Measurements from ENCODE around the gene CSF3.

CSF3 gene

GRCh38 chr17:39972271-39972670 lies 43.0 kb upstream of the CSF3 start:
- TF ChIP-seq TCF4 (CRISPR knock-in tag; IDR thresholded peaks at IDR 0.05; ENCODE audit: borderline replicate concordance): no peak
- no peak for TF ChIP-seq ZFP30 (CRISPR knock-in tag; IDR thresholded peaks at IDR 0.05)
- ATAC-seq: peak; percentile 19; the same call in 1 of the 3 replicates

DNA sequence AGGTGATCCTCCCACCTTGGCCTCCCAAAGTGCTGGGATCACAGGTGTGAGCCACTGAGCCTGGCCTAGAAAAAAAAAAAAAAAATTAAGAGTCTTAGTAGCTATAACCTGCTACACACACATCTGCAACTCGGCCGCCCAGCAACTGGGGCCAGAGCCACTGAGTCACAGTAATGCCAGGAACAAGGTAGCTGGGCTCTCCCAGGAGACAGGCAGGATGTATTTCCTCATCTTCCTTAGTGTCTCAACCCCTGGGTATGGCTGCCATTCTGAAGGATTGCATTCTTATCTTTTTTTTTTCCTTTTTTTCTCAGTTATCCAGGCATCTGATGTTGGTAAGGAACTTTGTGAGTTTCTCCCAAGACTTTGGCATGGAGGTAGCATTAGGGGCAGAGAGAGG lies 41.7 kb upstream of the CSF3 start:
- no peak for ATAC-seq
- no peak for TF ChIP-seq ZFP30 (CRISPR knock-in tag; IDR thresholded peaks at IDR 0.05)
- no peak for TF ChIP-seq BACH2 (CRISPR knock-in tag; IDR thresholded peaks at IDR 0.05; ENCODE audit: borderline replicate concordance)
- TF ChIP-seq TOX (CRISPR knock-in tag; IDR thresholded peaks at IDR 0.05; ENCODE audit: borderline replicate concordance): no peak
- TF ChIP-seq ZC3H10 (CRISPR knock-in tag; IDR thresholded peaks at IDR 0.05): no peak
- TF ChIP-seq RARB (CRISPR knock-in tag; IDR thresholded peaks at IDR 0.05): no peak
- TF ChIP-seq ZNF70 (CRISPR knock-in tag; IDR thresholded peaks at IDR 0.05): no peak
- TF ChIP-seq GLIS3 (CRISPR knock-in tag; IDR thresholded peaks at IDR 0.05): no peak
- TF ChIP-seq ZNF8 (CRISPR knock-in tag; IDR thresholded peaks at IDR 0.05): no peak
- no peak for TF ChIP-seq CSDC2 (CRISPR knock-in tag; IDR thresholded peaks at IDR 0.05)
- TF ChIP-seq ARNTL (CRISPR knock-in tag; IDR thresholded peaks at IDR 0.05; ENCODE audit: borderline replicate concordance, low read depth): no peak
- no peak for TF ChIP-seq ESRRG (CRISPR knock-in tag; IDR thresholded peaks at IDR 0.05)
- no peak for TF ChIP-seq ZFP3 (CRISPR knock-in tag; IDR thresholded peaks at IDR 0.05)
- TF ChIP-seq, protein P1, sequence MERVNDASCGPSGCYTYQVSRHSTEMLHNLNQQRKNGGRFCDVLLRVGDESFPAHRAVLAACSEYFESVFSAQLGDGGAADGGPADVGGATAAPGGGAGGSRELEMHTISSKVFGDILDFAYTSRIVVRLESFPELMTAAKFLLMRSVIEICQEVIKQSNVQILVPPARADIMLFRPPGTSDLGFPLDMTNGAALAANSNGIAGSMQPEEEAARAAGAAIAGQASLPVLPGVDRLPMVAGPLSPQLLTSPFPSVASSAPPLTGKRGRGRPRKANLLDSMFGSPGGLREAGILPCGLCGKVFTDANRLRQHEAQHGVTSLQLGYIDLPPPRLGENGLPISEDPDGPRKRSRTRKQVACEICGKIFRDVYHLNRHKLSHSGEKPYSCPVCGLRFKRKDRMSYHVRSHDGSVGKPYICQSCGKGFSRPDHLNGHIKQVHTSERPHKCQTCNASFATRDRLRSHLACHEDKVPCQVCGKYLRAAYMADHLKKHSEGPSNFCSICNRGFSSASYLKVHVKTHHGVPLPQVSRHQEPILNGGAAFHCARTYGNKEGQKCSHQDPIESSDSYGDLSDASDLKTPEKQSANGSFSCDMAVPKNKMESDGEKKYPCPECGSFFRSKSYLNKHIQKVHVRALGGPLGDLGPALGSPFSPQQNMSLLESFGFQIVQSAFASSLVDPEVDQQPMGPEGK (CRISPR knock-in tag; IDR thresholded peaks at IDR 0.05; ENCODE audit: borderline replicate concordance): no peak
- TF ChIP-seq, protein P2, sequence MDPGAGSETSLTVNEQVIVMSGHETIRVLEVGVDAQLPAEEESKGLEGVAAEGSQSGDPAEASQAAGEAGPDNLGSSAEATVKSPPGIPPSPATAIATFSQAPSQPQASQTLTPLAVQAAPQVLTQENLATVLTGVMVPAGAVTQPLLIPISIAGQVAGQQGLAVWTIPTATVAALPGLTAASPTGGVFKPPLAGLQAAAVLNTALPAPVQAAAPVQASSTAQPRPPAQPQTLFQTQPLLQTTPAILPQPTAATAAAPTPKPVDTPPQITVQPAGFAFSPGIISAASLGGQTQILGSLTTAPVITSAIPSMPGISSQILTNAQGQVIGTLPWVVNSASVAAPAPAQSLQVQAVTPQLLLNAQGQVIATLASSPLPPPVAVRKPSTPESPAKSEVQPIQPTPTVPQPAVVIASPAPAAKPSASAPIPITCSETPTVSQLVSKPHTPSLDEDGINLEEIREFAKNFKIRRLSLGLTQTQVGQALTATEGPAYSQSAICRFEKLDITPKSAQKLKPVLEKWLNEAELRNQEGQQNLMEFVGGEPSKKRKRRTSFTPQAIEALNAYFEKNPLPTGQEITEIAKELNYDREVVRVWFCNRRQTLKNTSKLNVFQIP (CRISPR knock-in tag; IDR thresholded peaks at IDR 0.05; ENCODE audit: borderline replicate concordance, low read depth): no peak
- TF ChIP-seq TCF4 (CRISPR knock-in tag; IDR thresholded peaks at IDR 0.05; ENCODE audit: borderline replicate concordance): no peak
- TF ChIP-seq, protein P3, sequence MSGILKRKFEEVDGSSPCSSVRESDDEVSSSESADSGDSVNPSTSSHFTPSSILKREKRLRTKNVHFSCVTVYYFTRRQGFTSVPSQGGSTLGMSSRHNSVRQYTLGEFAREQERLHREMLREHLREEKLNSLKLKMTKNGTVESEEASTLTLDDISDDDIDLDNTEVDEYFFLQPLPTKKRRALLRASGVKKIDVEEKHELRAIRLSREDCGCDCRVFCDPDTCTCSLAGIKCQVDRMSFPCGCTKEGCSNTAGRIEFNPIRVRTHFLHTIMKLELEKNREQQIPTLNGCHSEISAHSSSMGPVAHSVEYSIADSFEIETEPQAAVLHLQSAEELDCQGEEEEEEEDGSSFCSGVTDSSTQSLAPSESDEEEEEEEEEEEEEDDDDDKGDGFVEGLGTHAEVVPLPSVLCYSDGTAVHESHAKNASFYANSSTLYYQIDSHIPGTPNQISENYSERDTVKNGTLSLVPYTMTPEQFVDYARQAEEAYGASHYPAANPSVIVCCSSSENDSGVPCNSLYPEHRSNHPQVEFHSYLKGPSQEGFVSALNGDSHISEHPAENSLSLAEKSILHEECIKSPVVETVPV (CRISPR knock-in tag; IDR thresholded peaks at IDR 0.05): no peak
- no peak for TF ChIP-seq ISL1 (CRISPR knock-in tag; IDR thresholded peaks at IDR 0.05)

DNA sequence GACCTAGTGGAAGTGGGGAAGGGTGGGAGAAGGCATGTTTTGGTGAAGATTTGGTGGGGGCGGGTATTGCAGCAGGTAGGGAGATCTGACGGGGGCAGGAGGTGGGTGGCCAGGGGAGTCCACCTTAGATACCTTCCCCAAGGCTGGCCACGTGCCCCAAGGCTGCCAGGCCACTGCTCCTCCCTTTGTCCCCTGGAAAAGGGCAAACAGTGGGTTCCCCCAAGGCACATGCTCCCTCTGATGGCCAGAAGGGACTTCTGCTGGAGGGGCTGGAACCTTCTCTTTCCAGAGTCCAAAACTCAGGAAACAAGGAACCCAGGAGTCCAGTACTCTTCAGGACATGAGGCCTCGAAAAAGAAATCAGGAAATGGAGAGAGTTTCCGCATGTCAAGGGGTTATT lies 40.8 kb upstream of the CSF3 start:
- no peak for TF ChIP-seq ISL1 (CRISPR knock-in tag; IDR thresholded peaks at IDR 0.05)
- no peak for TF ChIP-seq ESRRG (CRISPR knock-in tag; IDR thresholded peaks at IDR 0.05)
- no peak for TF ChIP-seq TOX (CRISPR knock-in tag; IDR thresholded peaks at IDR 0.05; ENCODE audit: borderline replicate concordance)
- no peak for TF ChIP-seq ZFP30 (CRISPR knock-in tag; IDR thresholded peaks at IDR 0.05)
- TF ChIP-seq ZNF70 (CRISPR knock-in tag; IDR thresholded peaks at IDR 0.05): no peak
- TF ChIP-seq GLIS3 (CRISPR knock-in tag; IDR thresholded peaks at IDR 0.05): no peak
- TF ChIP-seq PPARA (CRISPR knock-in tag; IDR thresholded peaks at IDR 0.05; ENCODE audit: borderline replicate concordance): no peak
- no peak for TF ChIP-seq BACH2 (CRISPR knock-in tag; IDR thresholded peaks at IDR 0.05; ENCODE audit: borderline replicate concordance)
- no peak for TF ChIP-seq SNAI2 (CRISPR knock-in tag; IDR thresholded peaks at IDR 0.05)
- TF ChIP-seq OSR1 (CRISPR knock-in tag; IDR thresholded peaks at IDR 0.05): no peak
- TF ChIP-seq ZC3H10 (CRISPR knock-in tag; IDR thresholded peaks at IDR 0.05): no peak
- TF ChIP-seq RARB (CRISPR knock-in tag; IDR thresholded peaks at IDR 0.05): no peak
- no peak for TF ChIP-seq CSDC2 (CRISPR knock-in tag; IDR thresholded peaks at IDR 0.05)
- TF ChIP-seq, protein P3 (CRISPR knock-in tag; IDR thresholded peaks at IDR 0.05): no peak
- no peak for TF ChIP-seq ARNTL (CRISPR knock-in tag; IDR thresholded peaks at IDR 0.05; ENCODE audit: borderline replicate concordance, low read depth)
- no peak for ATAC-seq

DNA sequence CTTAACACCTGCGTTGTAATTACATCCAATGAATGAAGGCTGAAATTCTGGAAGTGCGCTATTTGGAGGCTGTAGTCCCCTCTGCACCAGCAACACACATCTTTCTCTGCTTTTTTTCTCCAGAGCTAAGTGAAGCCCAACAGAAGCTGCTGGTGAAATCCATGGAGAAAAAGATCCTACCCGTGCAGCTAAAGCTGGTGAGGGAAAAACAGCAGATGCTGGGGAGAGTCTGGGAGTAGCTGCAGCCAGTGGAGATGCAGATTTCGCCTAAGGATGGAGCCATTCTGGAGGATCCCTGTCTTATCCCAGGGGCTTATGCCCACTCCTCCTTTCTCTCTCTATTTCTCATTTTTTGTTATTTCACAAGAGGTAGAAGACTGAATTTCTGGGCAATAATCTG lies 39.4 kb upstream of the CSF3 start:
- no peak for ATAC-seq
- TF ChIP-seq ZC3H10 (CRISPR knock-in tag; IDR thresholded peaks at IDR 0.05) (no peak), CSDC2 (CRISPR knock-in tag; IDR thresholded peaks at IDR 0.05) (no peak), GLIS3 (CRISPR knock-in tag; IDR thresholded peaks at IDR 0.05) (no peak), ARNTL (CRISPR knock-in tag; IDR thresholded peaks at IDR 0.05; ENCODE audit: borderline replicate concordance, low read depth) (no peak), SNAI2 (CRISPR knock-in tag; IDR thresholded peaks at IDR 0.05) (no peak), BACH2 (CRISPR knock-in tag; IDR thresholded peaks at IDR 0.05; ENCODE audit: borderline replicate concordance) (no peak), ZNF8 (CRISPR knock-in tag; IDR thresholded peaks at IDR 0.05) (no peak), ISL1 (CRISPR knock-in tag; IDR thresholded peaks at IDR 0.05) (no peak), PPARA (CRISPR knock-in tag; IDR thresholded peaks at IDR 0.05; ENCODE audit: borderline replicate concordance) (no peak), ZNF70 (CRISPR knock-in tag; IDR thresholded peaks at IDR 0.05) (no peak), TOX (CRISPR knock-in tag; IDR thresholded peaks at IDR 0.05; ENCODE audit: borderline replicate concordance) (no peak), OSR1 (CRISPR knock-in tag; IDR thresholded peaks at IDR 0.05) (no peak), ZFP3 (CRISPR knock-in tag; IDR thresholded peaks at IDR 0.05) (no peak)
- TF ChIP-seq, protein P3 (CRISPR knock-in tag; IDR thresholded peaks at IDR 0.05): no peak
- TF ChIP-seq, protein P1 (CRISPR knock-in tag; IDR thresholded peaks at IDR 0.05; ENCODE audit: borderline replicate concordance): no peak

Measured in SK-N-SH treated with all-trans-retinoic acid at 6 μM for 48 hours (cell line).